Adipose tissue (tissue), 3 donors: ENCODE measurements around the gene ESYT2. TPM values are rescaled to one million over a fixed set of nuclear protein-coding genes. Genes with fewer than 3 reads are reported as not detected.

Experiments
- H3K27ac ChIP-seq: one replicate; pipeline ENCODE4 v1.5.1; 2013; ENCODE audit warnings: low read depth, low read length
- WGBS, 3 donors: extraction: QIAGEN DNeasy Blood & Tissue Kit; methylation state at CpG; one replicate each; pipeline ENCODE4 v1.1.7; 2013; 5-methylcytosine and 5-hydroxymethylcytosine counted together
- polyA plus RNA-seq, 3 donors: library from polyadenylated mRNA; stranded (reverse); fragments of 200-250 nt; gene quantifications; one replicate each; pipeline ENCODE4 v1.2.3, GENCODE V29; 2013
- donor health status: healthy with polysubstance abuse.
- donor health status: Bipolar disorder and iron deficiency.
- donor health status: healthy.

ESYT2 gene
- polyA plus RNA-seq, 3 donors = 22.0 to 37.9 (median 22.1) TPM

GRCh38 chr7:158812684-158813083, 16.6 kb downstream of the ESYT2 start:
- WGBS, 3 donors = 77 to 90% (median 78%) methylated on average over 5 of the region's 5 CpGs
- H3K27ac ChIP-seq = no peak overlapping the region

DNA sequence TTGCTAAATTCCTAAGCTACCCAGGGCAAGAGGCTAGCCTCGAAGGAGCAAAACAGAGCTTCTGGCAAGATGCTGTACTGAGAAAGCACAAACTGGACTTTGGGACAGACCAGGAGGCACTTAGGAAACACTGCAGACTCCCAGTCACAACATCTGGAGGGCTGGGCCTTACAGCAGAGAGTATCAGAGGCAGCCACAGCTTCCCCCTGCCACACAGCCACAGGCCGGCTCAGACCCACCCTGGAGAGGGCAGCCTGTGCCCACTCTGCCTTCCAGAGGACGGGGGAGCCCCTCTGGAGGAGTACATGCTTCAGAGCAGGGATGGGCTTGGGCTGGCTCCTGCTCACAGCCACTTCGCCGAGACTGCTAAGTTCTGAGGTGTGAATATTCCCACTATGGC, 17.4 kb downstream of the ESYT2 start:
- no peak overlapping the region for H3K27ac ChIP-seq
- WGBS, 3 donors = 60 to 83% (median 67%) methylated on average over 5 of the region's 5 CpGs

DNA sequence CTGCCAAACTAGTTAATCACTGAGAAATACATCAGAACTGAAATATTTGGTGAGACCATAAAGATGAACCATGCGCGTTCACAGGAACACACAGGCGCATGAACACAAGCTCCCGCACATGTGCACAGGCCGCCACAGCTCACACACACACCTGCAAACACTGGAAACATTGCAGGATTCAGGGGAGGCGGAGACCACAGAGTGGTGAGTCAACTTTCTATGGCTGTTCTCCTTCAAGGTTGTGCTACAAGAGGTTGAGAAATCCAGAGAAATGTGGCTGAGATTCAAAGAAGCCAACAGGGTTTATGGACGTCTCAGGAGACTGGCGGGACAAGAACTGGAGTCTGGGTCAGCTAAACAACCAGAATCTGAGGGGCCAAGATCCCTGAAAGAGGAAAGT, 17.8 kb downstream of the ESYT2 start:
- H3K27ac ChIP-seq = no peak overlapping the region
- 55 to 79% (median 78%) methylated on average over 8 of the region's 8 CpGs for WGBS, 3 donors

GRCh38 chr7:158810846-158811245, 18.5 kb downstream of the ESYT2 start:
- H3K27ac ChIP-seq = no peak overlapping the region
- 77 to 93% (median 79%) methylated on average over 5 of the region's 5 CpGs for WGBS, 3 donors

DNA sequence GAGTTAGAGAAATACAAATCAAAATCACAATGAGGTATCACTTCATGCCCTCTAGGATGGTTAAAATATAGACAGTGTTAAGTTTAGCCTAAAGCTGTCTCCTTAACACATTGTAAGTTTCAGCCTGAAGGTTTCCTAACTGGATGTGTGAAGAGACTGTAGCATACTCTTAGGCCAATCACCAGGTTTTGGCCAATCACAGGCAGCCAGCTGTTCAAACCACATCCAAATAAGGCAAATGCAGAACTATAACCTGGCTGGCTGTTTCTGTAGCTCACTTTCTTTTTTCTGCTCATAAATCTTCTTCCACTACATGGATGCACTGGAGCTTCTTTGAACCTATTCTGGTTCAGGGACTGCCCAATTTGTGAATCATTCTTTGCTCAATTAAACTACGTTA, 19.7 kb downstream of the ESYT2 start:
- 82 to 95% (median 90%) methylated on average over 1 of the region's 1 CpG for WGBS, 3 donors

DNA sequence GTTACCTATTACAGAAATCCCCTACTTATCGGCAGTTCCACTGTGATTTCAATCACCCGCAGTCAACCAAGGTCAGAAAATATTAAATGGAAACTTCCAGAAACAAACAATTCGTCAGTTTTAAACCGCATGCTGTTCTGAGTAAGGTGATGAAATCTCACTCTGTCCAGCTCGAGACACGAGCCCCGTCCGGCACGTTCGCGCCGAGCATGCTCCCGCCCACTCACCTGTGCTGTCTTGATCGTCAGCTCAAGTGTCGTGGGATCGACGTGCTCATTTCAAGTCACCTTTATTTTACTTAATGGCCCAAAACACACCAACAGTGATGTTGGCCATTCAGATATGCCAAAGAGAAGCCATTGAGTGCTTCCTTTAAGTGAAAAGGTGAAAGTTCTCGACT, 21.2 kb downstream of the ESYT2 start:
- 95 to 96% (median 95%) methylated on average over 18 of the region's 18 CpGs for WGBS, 3 donors
- H3K27ac ChIP-seq = no peak overlapping the region

More for the DNA sequence above, 19.7 kb downstream of the ESYT2 start:
- H3K27ac ChIP-seq = no peak overlapping the region

GRCh38 chr7:158805937-158806336, 23.4 kb downstream of the ESYT2 start:
- WGBS, 3 donors = 76 to 92% (median 83%) methylated on average over 21 of the region's 21 CpGs
- H3K27ac ChIP-seq = no peak overlapping the region

DNA sequence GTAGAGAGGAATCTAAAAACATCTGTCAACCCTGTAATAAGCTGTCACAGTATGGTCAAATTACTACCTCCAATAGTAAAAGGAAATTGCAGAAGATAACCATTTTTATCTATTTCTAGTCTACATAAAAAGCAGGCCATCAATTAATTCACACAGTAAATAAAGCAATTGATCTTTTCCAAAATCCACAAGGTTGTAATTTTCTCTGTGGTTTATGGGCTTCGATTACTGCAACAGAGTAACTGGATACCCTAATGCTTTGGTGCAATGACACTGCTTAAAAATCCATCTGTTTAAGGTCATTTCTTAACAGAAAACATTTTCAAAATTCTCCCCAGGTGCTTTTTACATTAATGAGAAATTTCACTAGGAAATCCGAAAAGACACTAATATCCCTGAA, 23.9 kb downstream of the ESYT2 start:
- 89 to 95% (median 91%) methylated on average over 2 of the region's 2 CpGs for WGBS, 3 donors
- H3K27ac ChIP-seq = no peak overlapping the region

DNA sequence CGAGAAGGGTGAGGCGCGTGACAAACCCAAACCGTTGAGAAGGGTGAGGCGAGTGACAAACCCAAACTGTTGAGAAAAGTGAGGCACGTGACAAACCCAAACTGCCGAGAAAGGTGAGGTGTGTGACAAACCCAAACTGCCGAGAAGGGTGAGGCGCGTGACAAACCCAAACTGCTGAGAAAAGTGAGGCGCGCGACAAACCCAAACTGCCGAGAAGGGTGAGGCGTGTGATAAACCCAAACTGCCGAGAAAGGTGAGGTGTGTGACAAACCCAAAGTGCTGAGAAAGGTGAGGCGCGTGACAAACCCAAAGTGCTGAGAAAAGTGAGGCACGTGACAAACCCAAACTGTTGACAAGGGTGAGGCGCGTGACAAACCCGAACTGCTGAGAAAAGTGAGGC, 25.0 kb downstream of the ESYT2 start:
- H3K27ac ChIP-seq = no peak overlapping the region
- 95 to 96% (median 95%) methylated on average over 22 of the region's 22 CpGs for WGBS, 3 donors

- H3K27ac ChIP-seq = no peak overlapping the region
- WGBS, 3 donors = 81 to 90% (median 84%) methylated on average over 25 to 35 of the region's 35 CpGs
These were observed 25.8 kb downstream of the ESYT2 start for GRCh38 chr7:158803367-158803969.

- WGBS, 3 donors = 61 to 80% (median 70%) methylated on average over 9 of the region's 9 CpGs
These were observed 26.6 kb downstream of the ESYT2 start for GRCh38 chr7:158802535-158803366.

GRCh38 chr7:158798741-158799140, 30.6 kb downstream of the ESYT2 start:
- H3K27ac ChIP-seq = no peak overlapping the region
- WGBS, 3 donors = 58 to 64% (median 61%) methylated on average over 1 of the region's 1 CpG

More at GRCh38 chr7:158802535-158803366, 26.6 kb downstream of the ESYT2 start:
- no peak overlapping the region for H3K27ac ChIP-seq

- WGBS, 3 donors = 78 to 83% (median 83%) methylated on average over 17 to 23 of the region's 23 CpGs
- no peak overlapping the region for H3K27ac ChIP-seq
These were observed 32.6 kb downstream of the ESYT2 start for GRCh38 chr7:158796667-158797066.

DNA sequence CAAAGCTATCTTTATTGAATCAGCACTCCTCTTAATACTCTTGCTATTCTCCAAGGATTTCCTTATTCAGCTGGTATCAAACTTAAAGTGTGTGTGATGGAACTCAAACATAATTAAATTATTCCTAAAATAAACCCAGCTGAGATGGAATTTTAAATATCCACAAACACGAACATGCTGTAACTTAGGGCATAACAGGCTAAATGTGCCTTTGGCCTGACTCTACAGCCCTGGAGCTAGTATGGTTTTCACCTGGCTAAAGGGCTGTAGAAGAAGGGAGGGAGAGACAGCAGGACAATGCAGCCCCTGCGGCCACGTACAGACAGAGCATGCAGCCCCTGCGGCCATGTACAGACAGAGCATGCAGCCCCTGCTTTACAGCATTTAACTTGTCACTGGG, 34.0 kb downstream of the ESYT2 start:
- H3K27ac ChIP-seq = no peak overlapping the region
- WGBS, 3 donors = 72 to 83% (median 74%) methylated on average over 4 of the region's 4 CpGs

DNA sequence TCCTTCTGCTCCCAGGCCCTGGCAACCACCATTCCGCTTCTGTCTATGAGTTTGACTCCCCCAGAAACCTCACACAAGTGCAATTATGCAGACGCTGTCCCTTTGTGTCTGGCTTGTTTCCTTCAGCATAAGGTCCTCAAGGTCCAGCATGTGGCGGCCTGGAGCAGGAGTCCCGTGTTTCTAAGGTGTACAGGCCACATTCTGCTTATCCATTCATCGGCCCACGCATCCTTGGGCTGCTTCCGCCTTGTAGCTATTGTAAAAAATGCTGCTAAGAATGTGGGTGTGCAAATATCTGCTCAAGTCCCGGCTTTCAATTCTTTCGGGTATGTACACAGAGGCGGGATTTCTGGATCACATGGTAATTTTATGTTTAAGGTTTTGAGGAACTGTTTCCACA, 38.2 kb downstream of the ESYT2 start:
- no peak overlapping the region for H3K27ac ChIP-seq
- WGBS, 3 donors = 86 to 95% (median 95%) methylated on average over 10 of the region's 10 CpGs

DNA sequence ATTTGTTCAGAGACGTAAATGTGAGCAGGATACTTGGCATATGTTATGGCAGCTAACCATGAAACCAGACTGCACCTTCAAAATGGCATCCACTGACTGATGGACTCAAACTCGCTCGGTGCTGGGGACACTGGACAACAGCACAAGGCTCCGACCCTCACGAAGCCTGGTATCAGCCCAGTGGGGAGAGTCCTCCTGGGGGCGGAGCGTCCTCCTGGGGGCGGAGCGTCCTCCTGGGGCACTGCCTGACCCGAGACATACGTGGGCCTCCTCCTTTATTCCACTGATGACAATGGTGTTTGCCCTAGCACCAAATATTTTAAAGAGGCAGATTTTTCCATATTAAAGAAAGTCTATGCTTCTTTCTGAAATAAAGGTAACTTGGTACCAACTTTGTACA, 39.5 kb downstream of the ESYT2 start:
- WGBS, 3 donors = 92 to 94% (median 94%) methylated on average over 11 of the region's 11 CpGs
- no peak overlapping the region for H3K27ac ChIP-seq

DNA sequence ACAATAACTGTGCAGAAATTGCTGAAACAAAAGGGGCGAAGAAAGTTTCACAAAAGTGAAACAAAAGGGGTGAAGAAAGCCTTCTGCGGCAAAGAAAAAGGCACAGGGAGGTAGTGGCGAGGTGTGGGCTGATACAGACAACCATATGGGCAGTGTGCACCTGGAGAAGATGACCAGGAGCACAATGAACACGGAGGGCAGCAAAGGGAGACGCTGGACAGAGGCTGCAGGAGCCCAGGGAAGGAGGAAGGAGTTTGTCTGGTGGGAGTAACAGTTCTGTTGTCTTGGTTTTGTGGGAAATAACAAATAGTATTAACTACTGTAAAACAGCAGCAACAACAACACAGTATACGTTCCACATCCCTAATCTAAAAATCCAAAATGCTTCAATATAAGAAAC, 42.4 kb downstream of the ESYT2 start:
- H3K27ac ChIP-seq = no peak overlapping the region
- WGBS, 3 donors = 93 to 98% (median 94%) methylated on average over 6 of the region's 6 CpGs

DNA sequence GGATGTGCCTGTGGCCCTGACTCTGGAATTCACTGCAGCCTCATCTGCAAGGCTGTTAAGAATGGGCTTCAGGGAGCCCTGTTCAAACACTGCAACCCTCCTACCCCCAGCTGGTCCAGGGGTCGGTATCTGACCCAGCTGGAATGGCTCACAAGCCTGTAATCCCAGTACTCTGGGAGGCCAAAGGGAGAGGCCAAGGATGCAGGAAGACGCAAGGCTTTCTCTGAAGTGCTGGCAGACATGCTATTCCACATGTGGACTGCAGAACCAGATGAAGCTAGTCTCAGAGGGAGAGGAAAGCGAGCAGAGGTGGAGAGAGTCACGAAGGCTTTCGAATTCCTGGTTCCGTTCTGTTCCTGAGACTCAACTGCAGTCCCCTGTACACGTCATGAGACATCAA, 45.0 kb downstream of the ESYT2 start:
- WGBS, 3 donors = 73 to 87% (median 80%) methylated on average over 7 of the region's 7 CpGs
- H3K27ac ChIP-seq = no peak overlapping the region

DNA sequence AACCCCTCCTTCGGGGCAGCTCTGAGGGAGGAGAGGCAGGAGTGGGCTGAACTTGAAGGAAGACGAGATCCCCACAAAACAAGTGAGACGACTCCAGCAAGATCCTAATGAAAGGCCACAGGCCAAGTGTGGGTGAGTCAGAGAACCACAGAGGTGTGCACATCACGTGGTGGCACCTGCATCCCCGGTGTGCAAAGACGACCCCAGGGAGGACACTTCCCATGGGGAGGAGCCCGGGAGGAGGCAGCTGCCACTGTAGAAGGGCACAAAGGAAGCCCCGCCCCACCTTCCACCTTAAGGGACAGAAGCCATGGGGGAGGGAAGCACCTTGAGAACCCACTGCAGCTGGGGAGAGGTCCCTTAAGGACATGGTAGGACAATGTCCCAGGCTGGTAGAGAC, 45.7 kb downstream of the ESYT2 start:
- WGBS, 3 donors = 56 to 68% (median 64%) methylated on average over 8 of the region's 8 CpGs
- H3K27ac ChIP-seq = no peak overlapping the region
